Raji (cell line): Measurements from ENCODE around the gene RCBTB1.

Experiments used
- POLR2A ChIP-seq: IDR thresholded peaks from 2 replicates; pipeline ENCODE4 v1.6.1; 2011; ENCODE audit warnings: low read depth, low read length, control low read depth; ENCODE audit not compliant: insufficient read depth

The RCBTB1 gene

GRCh38 chr13:49585220-49586157, at the start of gene RCBTB1:
TSS of gene RCBTB1 (minus strand) at chr13:49585558. CDS start at chr13:49567279, 18,279 bp downstream.
- peak; percentile 80 for TF ChIP-seq POLR2A

GRCh38 chr13:49633710-49634109, 48.4 kb upstream of the RCBTB1 start:
- no peak for TF ChIP-seq POLR2A

GRCh38 chr13:49632156-49632555, 46.8 kb upstream of the RCBTB1 start:
- TF ChIP-seq POLR2A, result no peak

DNA sequence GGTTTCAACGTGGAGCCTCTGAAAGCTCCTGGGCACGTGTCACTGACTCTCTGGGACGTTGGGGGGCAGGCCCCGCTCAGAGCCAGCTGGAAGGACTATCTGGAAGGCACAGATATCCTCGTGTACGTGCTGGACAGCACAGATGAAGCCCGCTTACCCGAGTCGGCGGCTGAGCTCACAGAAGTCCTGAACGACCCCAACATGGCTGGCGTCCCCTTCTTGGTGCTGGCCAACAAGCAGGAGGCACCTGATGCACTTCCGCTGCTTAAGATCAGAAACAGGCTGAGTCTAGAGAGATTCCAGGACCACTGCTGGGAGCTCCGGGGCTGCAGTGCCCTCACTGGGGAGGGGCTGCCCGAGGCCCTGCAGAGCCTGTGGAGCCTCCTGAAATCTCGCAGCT, 45.2 kb upstream of the RCBTB1 start:
- no peak for TF ChIP-seq POLR2A

DNA sequence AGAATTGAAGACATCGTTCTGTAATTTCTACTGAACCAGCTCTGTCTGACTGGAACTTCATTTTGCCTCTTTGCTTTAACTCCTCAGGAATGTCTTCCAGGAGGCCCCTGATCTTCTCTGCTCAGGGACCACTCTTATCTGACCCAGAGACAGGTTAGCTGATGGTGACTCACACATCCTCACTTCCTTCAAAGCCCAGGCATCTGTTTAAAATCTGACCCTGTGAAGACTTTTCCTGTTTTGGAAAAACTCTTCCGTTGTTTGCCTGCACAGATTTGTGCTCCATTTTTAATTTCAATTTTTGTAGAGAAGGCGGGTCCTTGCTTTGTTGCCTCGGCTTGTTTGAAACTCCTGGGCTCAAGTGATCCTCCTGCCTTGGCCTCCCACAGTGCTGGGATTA, 44.6 kb upstream of the RCBTB1 start:
- no peak for TF ChIP-seq POLR2A

GRCh38 chr13:49629196-49629938, 44.0 kb upstream of the RCBTB1 start:
- TF ChIP-seq POLR2A, result no peak

DNA sequence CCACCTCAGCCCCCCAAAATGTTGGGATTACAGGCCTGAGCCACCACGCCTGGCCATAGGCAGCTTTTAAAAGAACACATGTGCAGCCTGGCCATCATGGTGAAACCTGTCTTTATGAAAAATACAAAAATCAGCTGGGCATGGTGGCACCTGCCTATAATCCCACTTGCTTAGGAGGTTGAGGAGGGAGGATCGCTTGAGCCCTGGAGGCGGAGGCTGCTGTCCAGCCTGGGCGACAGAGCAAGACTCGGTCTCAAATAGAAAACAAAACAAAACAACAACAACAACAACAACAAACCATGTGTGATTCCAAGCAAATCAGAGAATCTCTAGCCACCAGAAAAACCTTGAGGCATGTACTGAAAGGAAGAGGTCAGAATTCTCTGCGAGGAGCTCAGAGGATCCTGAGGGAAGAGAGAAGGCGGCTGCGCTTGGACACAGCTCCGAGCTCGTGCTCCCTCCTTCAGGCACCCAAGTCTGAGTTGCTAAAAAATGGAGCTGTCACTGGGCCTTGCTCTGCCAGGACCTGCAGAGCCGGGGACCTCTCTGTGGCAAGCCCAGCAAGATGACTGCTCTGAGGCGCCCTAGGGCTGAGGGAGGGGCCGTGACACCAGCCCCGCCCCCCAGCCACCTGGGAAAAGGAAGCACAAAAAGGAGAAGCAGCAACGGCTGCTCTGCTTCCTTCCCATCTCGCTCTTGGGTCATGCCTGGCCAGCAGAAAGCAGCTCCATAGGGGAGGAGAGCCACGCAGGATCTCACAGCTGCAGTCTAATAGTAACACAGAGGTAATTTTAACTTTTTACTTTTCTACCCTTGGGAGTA, 42.7 kb upstream of the RCBTB1 start, which contains the start of gene ARL11:
Gene ARL11, plus strand, starts transcription at position 677 of the 822 bp plus-strand sequence. CDS start 1,941 bp downstream, outside the sequence.
- TF ChIP-seq POLR2A, result peak; percentile 96

GRCh38 chr13:49625392-49626079, 40.2 kb upstream of the RCBTB1 start:
- no peak for TF ChIP-seq POLR2A

DNA sequence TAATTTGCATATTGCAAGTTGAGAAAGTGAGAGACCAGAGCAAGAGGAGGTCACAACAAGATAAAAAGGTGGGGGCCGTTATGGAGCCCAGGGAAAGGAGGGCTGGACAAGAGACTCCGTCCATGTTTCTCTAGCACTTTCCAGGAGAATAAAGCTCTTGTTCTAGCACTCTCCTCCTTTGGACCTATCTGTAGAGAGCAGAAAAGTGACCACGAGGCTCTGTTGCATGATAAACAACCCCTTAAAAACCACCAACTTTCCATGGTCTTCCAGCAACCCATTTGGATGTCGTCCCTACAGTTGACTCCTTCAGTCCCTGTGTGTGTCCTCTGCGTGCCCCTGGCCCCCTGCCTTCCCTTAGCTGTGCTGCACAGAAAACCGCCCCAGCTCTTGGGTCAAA, 38.9 kb upstream of the RCBTB1 start:
- no peak for TF ChIP-seq POLR2A

DNA sequence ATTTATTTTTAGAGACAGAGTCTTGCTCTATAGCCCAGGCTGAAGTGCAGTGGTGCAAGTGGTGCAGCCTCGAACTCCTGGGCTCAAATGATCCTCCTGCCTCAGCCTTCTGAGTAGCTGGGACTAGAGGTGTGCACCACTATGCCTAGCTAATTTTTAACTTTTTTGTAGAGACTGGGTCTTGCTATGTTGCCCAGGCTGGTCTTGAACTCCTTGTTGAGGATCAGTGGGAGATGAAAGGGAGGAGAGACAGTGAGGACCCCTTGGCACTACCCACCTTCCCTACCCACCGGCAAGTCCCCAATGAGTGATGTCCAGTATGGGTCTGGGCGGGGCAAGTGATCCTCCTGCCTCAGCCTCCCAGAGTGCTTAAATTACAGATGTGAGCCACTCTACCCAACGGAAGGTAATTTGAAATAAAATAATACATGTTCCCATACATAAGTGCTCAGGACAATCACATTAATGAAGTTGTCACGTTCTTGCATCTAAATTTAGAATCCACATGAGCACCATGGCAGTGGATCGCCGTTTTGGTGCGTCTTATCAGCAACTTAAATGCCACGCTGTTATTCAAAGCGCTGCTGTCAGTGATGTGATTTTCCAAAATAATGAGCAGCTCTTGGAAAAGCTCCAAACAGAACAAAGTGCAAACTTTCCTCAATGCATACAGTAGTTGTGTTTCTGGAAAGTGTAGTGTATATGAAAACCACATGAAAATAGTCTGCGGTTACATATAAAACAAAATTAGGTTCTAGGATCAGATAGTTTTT, 37.0 kb upstream of the RCBTB1 start:
- no peak for TF ChIP-seq POLR2A

DNA sequence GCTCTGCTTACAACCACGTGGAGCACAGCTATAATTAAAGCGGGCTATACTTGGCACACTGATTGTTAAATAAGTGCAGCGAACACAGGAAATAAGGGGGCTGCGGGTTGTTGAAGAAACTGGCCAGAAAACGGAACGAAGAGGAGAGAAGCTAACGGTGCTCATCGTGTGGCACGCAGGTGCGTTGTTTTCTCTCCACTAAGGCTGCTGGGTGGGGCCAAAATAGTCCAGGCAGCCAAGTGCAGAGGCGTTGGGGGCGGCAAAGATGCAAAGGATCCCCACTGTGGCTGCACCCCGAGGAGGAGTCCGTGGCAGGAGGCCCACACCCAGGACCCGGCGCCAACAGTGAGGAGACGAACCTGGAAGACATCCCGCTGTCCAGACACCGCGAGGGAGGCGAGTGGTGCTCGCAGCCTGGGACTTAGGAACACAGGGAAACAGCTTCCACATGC, 34.8 kb upstream of the RCBTB1 start:
- TF ChIP-seq POLR2A, result peak; percentile 68

DNA sequence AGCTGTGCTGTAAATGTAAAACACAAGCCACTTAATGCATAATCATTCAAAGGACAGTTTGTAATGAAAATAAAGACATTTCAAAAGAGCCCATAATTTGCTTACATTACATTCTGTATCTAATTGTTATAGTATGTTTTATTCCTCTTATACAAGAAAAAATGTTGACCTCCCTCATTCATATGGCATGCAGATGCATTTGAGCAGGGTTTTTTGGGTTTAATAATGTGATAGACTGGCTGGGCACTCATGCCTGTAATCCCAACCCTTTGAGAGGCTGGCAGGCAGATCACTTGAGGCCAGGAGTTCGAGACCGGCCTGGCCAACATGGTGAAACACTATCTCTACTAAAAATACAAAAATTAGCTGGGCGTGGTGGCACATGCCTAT, 31.3 kb upstream of the RCBTB1 start:
- TF ChIP-seq POLR2A, result no peak

- no peak for TF ChIP-seq POLR2A
Observed at GRCh38 chr13:49615836-49616675, 30.7 kb upstream of the RCBTB1 start.
